GM21360 (cell line): ENCODE data around the gene LYRM2.
A peak's percentile ranks its signal among the peaks of the same experiment; 100 is the strongest.

Experiments used
- ATAC-seq: cut with Tn5 transposase; IDR thresholded peaks from one replicate; pipeline ENCODE4 v1.9.1; 2021; ENCODE audit warnings: mild to moderate bottlenecking, moderate library complexity; ENCODE audit not compliant: unreplicated experiment

The LYRM2 gene

GRCh38 chr6:89596484-89596883 is 42.1 kb downstream of the LYRM2 start:
- ATAC-seq, result no peak

GRCh38 chr6:89596056-89596455 is 42.5 kb downstream of the LYRM2 start:
- ATAC-seq, result peak; percentile 94

- no peak for ATAC-seq
These were observed 46.8 kb downstream of the LYRM2 start for GRCh38 chr6:89591745-89592144.

- no peak for ATAC-seq
These were observed 48.4 kb downstream of the LYRM2 start for GRCh38 chr6:89590133-89590532.

- no peak for ATAC-seq
These were observed 49.1 kb downstream of the LYRM2 start for GRCh38 chr6:89589297-89590025.

GRCh38 chr6:89585154-89585553 is 53.4 kb downstream of the LYRM2 start:
- ATAC-seq, result no peak

- no peak for ATAC-seq
These were observed 54.0 kb downstream of the LYRM2 start for GRCh38 chr6:89584539-89584938.

GRCh38 chr6:89583559-89583958 is 55.0 kb downstream of the LYRM2 start:
- ATAC-seq, result no peak

- ATAC-seq, result no peak
These were observed 55.8 kb downstream of the LYRM2 start for GRCh38 chr6:89582669-89583325.

- ATAC-seq, result no peak
These were observed 56.9 kb downstream of the LYRM2 start for GRCh38 chr6:89581689-89582088.

- no peak for ATAC-seq
These were observed 57.4 kb downstream of the LYRM2 start for GRCh38 chr6:89580997-89581666.

GRCh38 chr6:89575562-89575960 is 63.0 kb downstream of the LYRM2 start:
- ATAC-seq, result no peak

- no peak for ATAC-seq
These were observed 63.5 kb downstream of the LYRM2 start for GRCh38 chr6:89574910-89575561.

GRCh38 chr6:89567630-89568390 is 70.7 kb downstream of the LYRM2 start:
- no peak for ATAC-seq

GRCh38 chr6:89566930-89567629 is 71.5 kb downstream of the LYRM2 start:
- ATAC-seq, result no peak

- no peak for ATAC-seq
These were observed 72.3 kb downstream of the LYRM2 start for GRCh38 chr6:89566008-89566800.

- ATAC-seq, result no peak
These were observed 73.7 kb downstream of the LYRM2 start for GRCh38 chr6:89564752-89565427.

- ATAC-seq, result no peak
These were observed 74.7 kb downstream of the LYRM2 start for GRCh38 chr6:89563866-89564265.
